GM18520 (cell line): ENCODE measurements around the gene PSTPIP1.

Experiments used
- ATAC-seq: cut with Tn5 transposase; IDR thresholded peaks from one replicate; pipeline ENCODE4 v1.9.1; 2021; ENCODE audit not compliant: unreplicated experiment

The PSTPIP1 gene

GRCh38 chr15:77040673-77041072, 45.7 kb downstream of the PSTPIP1 start:
- no peak for ATAC-seq

GRCh38 chr15:77042245-77042919, 47.5 kb downstream of the PSTPIP1 start:
- ATAC-seq: no peak

DNA sequence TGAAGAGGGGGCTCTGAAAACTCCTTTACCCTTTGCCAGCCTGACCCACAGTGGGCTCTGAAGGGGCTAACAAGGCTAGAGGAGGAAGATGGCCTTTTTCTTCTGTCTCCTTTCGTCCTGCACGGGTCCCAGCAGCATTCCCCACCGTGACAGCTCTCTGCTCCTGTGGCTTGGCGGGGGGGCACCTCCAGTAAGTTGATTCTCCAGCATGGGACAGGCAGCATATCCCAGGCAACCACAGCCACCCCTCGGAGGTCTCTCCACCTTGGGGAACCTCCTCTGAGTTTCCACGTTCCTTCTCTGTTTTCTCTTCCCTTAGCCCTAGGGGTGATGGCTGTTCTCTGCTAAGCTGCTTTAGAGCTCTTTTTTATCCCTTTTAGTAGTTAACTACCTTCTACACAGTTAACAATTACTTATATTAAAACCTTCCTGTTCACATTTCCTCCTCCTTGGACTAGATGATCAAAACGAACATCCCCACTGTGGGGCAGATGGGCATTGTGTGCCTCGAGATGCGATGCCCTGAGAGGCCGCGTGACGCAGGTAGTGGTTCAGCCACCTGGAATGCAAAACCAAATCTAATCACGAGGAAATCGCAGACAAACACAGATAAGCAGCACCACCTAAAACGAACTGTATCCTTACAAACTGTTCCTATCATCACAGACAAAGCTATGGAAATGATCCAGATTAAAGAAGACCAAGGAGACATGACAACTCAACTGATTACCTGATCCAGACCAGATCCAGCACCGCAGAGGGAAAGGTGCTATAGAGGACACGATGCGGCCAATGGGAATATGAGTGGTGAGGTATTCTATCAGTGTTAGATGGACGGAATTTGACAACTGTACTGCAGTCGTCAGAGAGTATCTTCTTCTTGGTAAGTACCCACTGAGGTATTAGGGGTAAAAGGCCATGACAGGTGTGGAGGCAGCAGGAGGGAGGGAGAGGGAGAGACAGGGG, 48.3 kb downstream of the PSTPIP1 start:
- no peak for ATAC-seq

GRCh38 chr15:77044228-77045042, 49.5 kb downstream of the PSTPIP1 start:
- ATAC-seq: no peak

GRCh38 chr15:77045985-77046384, 51.1 kb downstream of the PSTPIP1 start:
- ATAC-seq: no peak

- ATAC-seq: no peak
Measured at GRCh38 chr15:77046704-77047412, 51.9 kb downstream of the PSTPIP1 start.

DNA sequence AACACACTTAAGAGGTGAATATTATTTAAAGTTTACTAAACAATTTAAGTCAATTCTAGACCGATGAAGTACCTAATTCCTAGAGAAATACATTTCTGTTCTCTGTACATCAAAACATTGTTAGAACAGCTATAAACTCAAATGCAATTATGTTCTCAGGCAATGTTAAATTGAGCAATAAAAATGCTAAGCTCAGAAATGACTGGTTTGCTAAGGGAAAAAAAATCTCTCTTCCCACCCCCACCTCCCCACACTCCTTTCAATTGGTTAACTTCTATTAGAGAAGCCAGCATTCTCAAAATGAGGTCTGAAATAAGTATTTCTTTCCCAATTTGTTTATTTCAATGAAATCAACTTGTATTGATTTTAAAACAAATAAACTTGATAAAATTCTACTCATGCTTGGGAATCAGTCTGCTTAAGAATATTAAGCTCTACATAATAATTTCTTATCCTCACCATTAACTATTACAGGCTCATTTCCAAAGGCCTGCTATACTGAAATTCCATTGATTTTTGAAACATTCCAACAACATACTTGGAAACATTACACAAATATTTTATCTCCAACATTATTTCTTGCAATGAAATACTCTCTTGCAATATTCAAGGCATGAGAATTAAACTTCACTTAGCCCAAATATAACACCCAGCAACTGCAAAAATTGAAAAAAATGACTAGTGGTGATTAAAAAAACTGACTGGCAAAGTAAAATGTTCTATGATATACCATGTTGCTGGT, 53.4 kb downstream of the PSTPIP1 start:
- no peak for ATAC-seq

DNA sequence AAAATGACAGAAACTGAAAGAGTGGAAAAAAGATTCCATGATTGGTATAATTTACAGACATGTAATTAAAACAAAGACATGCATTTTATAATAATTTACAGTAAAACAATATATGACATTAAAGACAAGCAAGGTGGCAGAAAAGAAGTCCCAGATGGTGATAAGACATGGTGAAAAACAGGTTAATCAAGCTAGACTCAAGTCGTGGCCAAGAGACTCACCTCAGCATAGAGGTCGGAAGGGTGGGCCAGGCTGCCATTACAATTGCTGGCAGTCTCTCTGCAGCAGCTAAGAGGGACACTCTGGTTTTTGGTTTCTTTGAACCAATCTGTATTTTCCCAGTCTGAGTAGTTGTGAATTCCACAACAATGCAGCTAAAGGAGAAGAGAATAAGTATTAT, 57.6 kb downstream of the PSTPIP1 start:
- ATAC-seq: no peak

GRCh38 chr15:77053709-77054108, 58.8 kb downstream of the PSTPIP1 start:
- no peak for ATAC-seq

GRCh38 chr15:77057072-77057471, 62.1 kb downstream of the PSTPIP1 start:
- ATAC-seq: no peak

DNA sequence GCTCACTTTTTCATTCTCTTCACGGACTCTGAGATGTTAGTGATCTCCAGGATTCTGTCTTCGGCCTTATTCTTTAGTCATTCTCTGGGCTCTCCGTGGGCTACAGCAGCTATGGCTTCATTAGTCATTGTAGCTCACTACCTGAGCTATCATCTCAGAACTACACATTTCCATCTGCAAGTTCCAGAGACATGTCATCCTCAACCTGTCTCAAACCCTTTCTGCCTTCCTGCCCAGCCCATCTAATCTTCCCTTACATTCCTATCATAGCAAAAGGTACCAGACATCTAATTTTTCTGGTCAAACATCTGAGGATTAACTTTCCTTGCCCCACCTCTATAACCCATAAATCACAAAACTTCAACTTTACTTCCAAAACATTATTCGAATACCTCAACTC, 62.8 kb downstream of the PSTPIP1 start:
- no peak for ATAC-seq

GRCh38 chr15:77058468-77058867, 63.5 kb downstream of the PSTPIP1 start:
- no peak for ATAC-seq

GRCh38 chr15:77059786-77060361, 64.9 kb downstream of the PSTPIP1 start:
- no peak for ATAC-seq

- no peak for ATAC-seq
Measured at GRCh38 chr15:77060546-77060945, 65.6 kb downstream of the PSTPIP1 start.

DNA sequence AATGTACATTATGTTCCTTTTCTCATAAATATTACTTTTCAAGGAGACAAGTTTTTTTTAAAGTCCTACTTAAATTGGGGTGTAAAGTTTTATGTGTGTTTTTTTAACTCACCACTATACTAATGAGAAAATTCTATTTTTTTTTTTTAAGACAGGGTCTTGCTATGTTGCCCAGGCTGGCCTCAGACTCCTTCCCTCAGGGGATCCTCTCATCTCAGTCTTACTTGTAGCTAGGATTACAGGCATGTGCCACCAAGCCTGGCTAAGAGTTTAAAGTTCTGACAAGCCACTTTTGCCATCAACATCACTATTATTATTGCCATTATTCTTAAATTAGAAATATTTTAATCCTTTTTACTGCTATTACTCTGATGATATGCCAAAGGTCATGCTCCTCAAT, 68.3 kb downstream of the PSTPIP1 start:
- ATAC-seq: no peak

DNA sequence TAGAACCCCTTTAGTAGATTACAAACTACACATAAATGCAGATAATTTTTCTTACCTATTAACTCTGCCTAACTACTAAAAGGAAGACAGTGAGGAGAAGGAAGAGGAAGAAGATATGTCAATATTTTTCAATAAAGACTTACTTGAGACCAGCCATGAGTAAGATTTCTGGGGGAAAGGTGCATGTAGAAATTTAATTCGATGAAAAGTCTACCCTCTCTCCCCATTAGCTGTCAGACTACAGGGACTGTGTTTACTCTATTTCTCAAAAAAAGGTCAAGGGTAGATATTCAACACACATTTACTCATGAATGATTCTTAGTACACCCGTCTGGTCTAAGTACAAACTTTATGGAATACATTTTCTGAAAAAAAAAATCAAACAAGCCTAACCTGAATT, 69.1 kb downstream of the PSTPIP1 start:
- no peak for ATAC-seq

DNA sequence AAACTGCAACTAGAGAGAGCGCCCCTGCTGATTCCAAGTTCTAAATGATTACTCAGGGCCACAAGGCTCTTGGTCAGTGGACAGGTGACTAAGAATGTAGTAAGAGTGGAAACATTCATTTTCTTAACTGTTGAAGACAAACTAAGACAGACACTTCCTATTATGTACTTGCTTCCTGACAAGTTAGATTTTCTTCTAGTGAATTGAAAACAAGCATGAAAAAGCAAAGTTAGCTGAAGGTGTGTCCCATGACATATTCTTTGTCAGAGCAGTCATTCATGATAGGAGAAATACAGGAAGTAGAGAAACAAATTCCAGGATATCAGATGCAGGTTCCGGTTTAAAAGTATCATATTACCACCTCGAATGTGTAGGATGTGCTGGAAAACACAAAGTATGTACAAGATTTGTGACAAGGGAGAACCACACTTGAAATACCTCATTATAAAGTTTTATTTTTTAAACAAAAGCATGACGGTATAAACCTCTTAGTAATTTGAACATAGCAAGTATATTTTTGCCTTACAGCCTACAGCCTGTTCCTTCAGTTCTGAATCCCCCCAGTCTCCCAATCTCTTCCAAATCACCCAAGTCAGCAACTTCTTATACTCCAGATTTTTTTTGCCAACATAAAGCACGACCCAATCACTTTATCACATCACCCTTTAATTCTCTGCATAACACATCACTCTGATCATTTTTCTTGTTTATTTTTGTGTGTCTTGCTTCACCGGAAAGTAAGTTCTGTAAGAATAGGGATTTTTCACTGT, 69.8 kb downstream of the PSTPIP1 start:
- no peak for ATAC-seq

DNA sequence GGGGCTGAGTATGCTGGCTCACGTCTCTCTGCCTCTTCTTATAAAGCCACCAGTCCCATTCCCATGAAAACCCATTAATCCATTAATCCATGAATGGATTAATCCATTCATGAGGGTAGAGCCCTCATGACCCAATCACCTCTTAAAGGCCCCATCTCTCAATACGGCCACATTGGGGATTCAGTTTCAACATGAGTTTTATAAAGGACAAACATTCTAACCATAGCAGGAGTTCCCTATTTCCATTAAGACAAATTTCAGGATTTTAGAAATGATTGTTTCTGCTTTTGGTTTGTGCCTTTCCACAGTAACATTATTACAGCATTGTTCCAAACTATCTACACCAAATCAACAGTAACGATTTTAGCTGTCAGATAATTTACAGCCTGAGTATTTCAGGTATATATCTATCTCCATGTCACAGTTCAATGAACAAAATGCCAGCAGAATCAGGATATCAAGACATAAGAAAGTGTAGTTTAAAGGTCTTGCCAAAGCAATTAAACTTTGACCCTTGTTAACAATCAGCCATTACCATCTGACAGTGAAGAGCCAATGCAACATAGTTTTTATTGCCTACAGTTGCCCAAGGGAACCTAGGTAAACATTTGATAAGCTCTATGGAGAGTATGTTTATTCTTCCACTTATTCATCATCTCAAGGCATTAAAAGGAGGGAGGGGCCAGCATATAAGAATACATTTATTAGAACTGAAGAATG, 72.2 kb downstream of the PSTPIP1 start:
- no peak for ATAC-seq
